ENCODE data around the gene SDK2.

Gene SDK2

GRCh38 chr17:73491648-73492047 is 152.6 kb downstream of the SDK2 start:
- H3K4me3 ChIP-seq (ENCODE audit: low read depth, low read length) = no peak overlapping the region
- no peak for TF ChIP-seq CTCF (IDR thresholded peaks at IDR 0.05; ENCODE audit: low read depth, low read length)
- in situ Hi-C loops (cut with HindIII; ENCODE audit: low sequenced_read_pairs) = no loop called here
- DNase-seq (ENCODE audit: low read depth, low spot score) = no peak

DNA sequence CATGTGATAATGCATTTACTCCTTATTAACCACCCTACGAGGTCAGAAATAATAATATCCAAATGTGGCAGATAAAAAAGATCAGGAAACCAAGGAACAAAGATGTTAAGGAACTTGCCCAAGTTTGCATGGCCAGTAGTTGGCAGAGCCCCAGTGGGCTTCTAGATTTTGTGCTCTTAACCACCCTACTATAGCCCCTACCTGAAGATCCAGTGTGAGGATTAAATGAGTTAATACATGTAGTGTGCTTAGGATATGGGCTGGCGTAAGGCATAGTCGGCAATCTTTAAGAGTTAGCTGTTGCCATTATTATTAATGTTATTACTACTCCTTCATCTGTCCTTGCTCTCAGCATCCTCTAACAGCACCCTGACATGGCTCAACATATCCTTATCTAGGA is 153.4 kb downstream of the SDK2 start:
- TF ChIP-seq CTCF (IDR thresholded peaks at IDR 0.05; ENCODE audit: low read depth, low read length) = no peak
- in situ Hi-C loops (cut with HindIII; ENCODE audit: low sequenced_read_pairs) = no loop called here

DNA sequence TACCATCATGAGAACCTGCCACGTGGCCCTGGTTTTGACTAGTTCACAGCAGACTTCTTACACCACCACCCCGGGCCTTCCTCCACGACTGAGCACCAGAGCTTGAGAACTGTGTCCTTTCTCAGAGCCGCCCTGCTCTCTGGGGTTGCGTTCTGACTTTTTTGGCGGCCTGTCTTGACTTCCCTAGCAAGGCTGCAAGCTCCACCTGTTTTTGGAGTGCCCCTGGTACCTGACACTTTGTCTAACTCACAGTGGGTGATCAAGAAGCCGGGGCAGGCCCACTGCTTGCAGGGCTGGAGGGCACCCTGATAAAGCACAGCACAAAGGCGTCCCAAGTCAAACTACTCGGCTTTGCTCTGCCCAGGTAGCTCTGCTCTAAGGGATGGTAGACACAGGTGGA is 154.3 kb downstream of the SDK2 start:
- H3K4me3 ChIP-seq (ENCODE audit: low read depth, low read length) = no peak overlapping the region
- DNase-seq (ENCODE audit: low read depth, low spot score) = no peak
- TF ChIP-seq CTCF (IDR thresholded peaks at IDR 0.05; ENCODE audit: low read depth, low read length) = no peak
- in situ Hi-C loops (cut with HindIII; ENCODE audit: low sequenced_read_pairs) = no loop called here

More for the DNA sequence above, 153.4 kb downstream of the SDK2 start:
- no peak overlapping the region for H3K4me3 ChIP-seq (ENCODE audit: low read depth, low read length)
- DNase-seq (ENCODE audit: low read depth, low spot score) = no peak

DNA sequence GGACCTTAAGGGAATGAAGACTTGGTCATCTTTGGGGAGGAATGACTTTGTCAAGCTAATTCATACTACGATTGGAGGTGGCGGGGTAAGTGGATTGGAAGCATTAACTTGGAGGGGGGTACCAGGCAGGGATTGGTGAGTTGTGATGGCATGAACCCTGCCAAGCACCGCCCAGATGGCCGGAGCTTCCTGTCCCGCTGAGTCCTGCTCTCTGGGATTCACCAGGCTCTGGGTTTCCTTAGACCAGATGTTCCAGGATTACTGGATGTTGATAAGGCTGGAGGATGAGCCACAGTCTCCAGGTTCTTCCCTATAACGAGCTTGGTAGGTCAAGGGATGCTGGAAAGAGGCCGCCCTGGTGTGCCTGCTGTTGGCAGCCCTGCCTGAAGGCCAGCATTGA is 154.9 kb downstream of the SDK2 start:
- H3K4me3 ChIP-seq (ENCODE audit: low read depth, low read length) = no peak overlapping the region
- in situ Hi-C loops (cut with HindIII; ENCODE audit: low sequenced_read_pairs) = no loop called here
- TF ChIP-seq CTCF (IDR thresholded peaks at IDR 0.05; ENCODE audit: low read depth, low read length) = no peak
- DNase-seq (ENCODE audit: low read depth, low spot score) = no peak

- no peak overlapping the region for H3K4me3 ChIP-seq (ENCODE audit: low read depth, low read length)
- in situ Hi-C loops (cut with HindIII; ENCODE audit: low sequenced_read_pairs) = no loop called here
- no peak for DNase-seq (ENCODE audit: low read depth, low spot score)
- no peak for TF ChIP-seq CTCF (IDR thresholded peaks at IDR 0.05; ENCODE audit: low read depth, low read length)
Observed at GRCh38 chr17:73485130-73485529, 159.1 kb downstream of the SDK2 start.

DNA sequence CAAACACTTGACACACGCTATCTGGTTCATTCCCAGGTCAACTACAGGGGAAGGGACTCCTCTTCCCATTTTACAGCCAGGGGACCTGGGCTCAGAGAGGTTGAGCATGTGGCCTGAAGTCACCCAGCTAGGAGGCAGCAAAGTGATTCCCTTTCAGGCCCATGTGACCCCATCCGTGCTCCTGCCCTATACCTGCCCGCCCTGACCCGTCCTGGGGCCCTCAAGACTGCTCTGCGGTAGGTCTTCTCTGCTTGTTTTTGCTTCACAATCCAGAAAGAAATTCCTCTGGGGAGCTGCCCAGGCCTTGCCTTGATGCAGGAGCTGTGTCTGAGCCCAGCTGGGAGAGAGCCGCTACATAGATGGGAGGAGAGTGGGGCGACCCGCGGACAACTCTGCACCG is 161.4 kb downstream of the SDK2 start:
- in situ Hi-C loops (cut with HindIII; ENCODE audit: low sequenced_read_pairs) = no loop called here
- H3K4me3 ChIP-seq (ENCODE audit: low read depth, low read length) = no peak overlapping the region
- no peak for DNase-seq (ENCODE audit: low read depth, low spot score)
- TF ChIP-seq CTCF (IDR thresholded peaks at IDR 0.05; ENCODE audit: low read depth, low read length) = no peak

GRCh38 chr17:73482251-73482716 is 162.0 kb downstream of the SDK2 start:
- no peak for TF ChIP-seq CTCF (IDR thresholded peaks at IDR 0.05; ENCODE audit: low read depth, low read length)
- DNase-seq (ENCODE audit: low read depth, low spot score) = no peak
- in situ Hi-C loops (cut with HindIII; ENCODE audit: low sequenced_read_pairs) = no loop called here
- no peak overlapping the region for H3K4me3 ChIP-seq (ENCODE audit: low read depth, low read length)

Data from astrocyte of the spinal cord (primary cell).